ENCODE data around the gene DSCAML1.
"Not testable (repeated sequence)": the region's sequence is repeated elsewhere in the genome, so short reads cannot be mapped to it uniquely, and the experiment has no call there.

DSCAML1 gene

GRCh38 chr11:117817368-117818040 lies 20.5 kb upstream of the DSCAML1 start:
- peak; percentile 79 for DNase-seq (ENCODE audit: low spot score)

DNA sequence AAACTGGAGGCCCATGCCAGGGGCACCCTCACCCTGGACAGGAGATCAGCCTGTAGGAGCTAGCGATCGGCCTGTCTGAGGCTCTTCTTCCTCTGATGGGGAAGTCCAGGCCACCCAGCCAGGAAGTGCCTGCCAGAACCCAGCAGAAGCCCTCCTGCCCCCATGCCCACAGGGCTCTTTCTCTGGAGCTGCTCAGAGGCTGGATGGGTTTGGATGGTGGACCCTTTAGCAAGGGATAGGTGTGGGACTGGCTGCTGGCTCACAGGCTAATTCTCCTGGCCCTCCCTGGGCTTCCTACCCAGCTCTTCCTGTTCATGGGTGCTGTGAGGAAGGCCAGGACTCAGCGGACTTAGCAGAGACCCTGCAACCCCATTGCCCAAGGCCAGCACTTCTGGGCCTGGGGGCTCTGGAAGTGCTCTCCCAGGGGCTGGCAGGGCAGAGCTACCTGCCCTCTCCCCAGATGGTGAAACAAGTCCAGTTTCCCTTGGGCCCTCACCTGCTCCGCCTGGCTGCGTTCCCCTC lies 19.9 kb upstream of the DSCAML1 start:
- no peak for DNase-seq (ENCODE audit: low spot score)

GRCh38 chr11:117816151-117816741 lies 19.2 kb upstream of the DSCAML1 start:
- peak; percentile 62 for DNase-seq (ENCODE audit: low spot score)

GRCh38 chr11:117815262-117815803 lies 18.3 kb upstream of the DSCAML1 start:
- no peak for DNase-seq (ENCODE audit: low spot score)

- DNase-seq (ENCODE audit: low spot score) = no peak
Measured at GRCh38 chr11:117814766-117815261, 17.8 kb upstream of the DSCAML1 start.

- DNase-seq (ENCODE audit: low spot score) = no peak
Measured at GRCh38 chr11:117814204-117814765, 17.3 kb upstream of the DSCAML1 start.

GRCh38 chr11:117810056-117810451 lies 13.0 kb upstream of the DSCAML1 start:
- DNase-seq (ENCODE audit: low spot score) = not testable (repeated sequence)

DNA sequence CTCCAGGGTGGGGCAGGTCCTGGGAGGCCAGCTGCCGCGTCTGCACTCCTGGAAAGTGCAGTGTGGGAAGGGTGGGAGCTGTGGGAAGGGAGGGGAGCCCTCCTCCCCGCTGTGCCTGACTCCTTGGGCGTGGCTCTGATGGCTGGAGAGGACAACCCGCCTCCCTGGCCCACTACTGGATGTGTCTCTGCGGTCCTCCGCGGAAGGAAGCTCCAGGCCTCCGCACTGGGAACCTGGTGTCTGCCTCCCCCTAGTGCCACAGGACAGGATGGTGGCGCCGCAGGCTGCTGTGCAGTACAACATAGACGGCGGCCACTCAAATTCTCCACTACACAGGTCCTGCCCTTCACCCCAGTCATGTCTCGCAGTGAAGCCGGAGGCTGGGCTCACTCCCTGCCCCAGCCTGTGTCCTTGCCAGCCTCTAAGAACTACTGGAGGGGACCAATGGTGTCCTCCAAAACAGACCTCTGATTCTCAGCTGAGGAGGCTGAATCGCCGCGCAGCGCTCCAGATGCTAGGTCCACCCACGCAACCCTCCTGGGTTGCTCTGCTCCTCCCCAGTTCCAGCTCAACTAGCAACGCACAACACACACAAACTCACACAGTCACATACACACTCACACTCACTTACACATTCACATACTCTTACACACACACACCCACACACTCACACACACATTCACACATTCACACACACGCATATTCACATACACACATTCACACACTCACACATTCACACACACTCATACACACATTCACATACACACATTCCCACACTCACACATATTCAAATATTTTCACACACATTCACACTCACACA lies 12.4 kb upstream of the DSCAML1 start:
- DNase-seq (ENCODE audit: low spot score) = peak; percentile 81

DNA sequence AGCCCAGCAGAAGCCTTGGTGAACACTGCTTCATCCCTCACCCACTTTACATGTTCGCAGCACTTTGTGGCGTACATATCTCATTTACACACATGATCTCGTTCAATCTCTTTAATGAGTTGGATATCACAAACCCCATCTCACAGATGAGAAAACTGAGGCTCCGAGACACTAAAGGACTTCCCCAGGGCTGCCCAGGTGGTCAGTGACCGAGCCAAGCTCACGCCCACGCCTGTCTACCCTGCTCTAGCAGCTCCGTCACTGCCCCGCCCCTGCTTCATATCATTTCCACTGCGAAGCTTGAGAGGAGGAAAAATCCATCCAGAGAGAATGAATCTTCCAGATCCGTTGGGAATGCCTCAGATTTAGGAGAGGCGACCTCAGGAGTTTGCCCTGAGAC lies 11.8 kb upstream of the DSCAML1 start:
- DNase-seq (ENCODE audit: low spot score) = no peak

DNA sequence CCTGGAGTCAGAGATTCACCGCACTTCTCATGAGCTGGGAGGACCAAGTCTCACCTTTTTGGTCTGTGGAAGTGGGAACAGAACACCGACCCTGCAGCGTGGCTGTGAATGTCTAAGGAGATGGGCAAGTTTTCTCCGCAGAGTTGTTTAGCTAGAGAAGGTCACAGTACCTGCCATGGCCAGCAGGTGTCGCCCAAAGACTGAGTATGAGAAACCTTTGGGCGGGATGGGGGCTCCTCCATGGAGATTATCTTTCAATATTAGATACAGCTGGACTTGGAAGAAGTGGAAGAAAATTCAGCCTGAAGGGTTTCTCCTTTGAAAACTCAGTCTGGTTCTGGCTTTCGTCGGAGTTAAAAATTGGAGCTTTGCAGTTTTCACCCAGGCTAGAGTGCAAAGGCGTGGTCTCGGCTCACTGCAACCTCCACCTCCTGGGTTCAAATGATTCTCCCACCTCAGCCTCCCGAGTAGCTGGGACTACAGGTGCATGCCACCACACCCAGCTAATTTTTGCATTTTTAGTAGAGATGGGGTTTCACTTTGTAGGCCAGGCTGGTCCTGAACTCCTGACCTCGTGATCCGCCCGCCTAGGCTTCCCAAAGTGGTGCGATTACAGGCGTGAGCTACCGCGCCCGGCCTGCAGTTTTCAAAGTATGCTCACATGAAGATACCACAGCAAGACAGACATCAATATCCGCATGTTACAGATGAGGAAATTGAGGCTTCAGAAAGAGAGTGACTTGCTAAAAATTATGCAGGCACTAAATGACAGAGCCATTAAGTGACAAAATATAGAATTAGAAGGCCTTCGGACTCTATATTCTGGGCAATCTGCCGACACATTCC lies 10.7 kb upstream of the DSCAML1 start:
- peak; percentile 78 for DNase-seq (ENCODE audit: low spot score)

- no peak for DNase-seq (ENCODE audit: low spot score)
Measured at GRCh38 chr11:117806846-117807245, 9.8 kb upstream of the DSCAML1 start.

GRCh38 chr11:117805045-117805444 lies 8.0 kb upstream of the DSCAML1 start:
- peak; percentile 27 for DNase-seq (ENCODE audit: low spot score)

DNA sequence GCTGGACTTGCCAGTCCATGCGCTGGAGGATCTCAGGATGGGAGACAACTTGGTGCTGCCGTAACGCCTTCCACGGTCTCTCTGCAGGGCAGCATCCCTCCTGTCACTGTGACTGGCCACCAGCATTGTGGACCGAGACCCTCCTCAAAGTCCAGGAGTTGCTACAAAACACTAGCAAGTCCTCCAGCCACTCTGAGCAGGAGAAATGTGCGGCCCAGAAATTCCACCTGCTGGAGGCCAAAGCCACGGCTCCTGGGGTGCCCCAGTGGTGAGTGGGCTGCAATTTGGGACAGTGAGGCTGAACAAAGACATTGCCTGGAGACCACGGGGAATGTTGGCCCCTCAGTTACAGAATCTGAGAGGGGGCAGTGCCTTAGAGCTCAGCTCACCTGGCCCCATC lies 6.9 kb upstream of the DSCAML1 start:
- no peak for DNase-seq (ENCODE audit: low spot score)

DNA sequence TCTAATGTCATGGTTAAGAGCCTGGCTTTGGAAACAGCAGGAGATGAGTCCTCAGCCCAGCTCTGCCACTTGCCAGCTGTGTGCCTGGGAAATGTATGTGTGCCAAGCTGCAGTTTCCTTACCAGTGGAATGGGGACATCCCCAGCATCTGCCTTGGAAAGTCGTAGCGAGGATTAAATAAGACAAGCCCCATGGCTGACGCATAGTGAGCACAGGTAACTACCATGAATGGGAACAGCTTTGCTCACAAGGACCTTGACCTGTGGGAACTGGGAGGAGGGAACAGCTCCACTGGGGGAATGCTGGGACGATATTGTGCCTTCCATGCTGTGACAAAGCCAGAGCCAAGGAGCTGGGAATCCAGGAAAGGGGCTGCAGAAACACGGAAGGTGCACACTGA lies 2.6 kb upstream of the DSCAML1 start:
- DNase-seq (ENCODE audit: low spot score) = no peak

DNA sequence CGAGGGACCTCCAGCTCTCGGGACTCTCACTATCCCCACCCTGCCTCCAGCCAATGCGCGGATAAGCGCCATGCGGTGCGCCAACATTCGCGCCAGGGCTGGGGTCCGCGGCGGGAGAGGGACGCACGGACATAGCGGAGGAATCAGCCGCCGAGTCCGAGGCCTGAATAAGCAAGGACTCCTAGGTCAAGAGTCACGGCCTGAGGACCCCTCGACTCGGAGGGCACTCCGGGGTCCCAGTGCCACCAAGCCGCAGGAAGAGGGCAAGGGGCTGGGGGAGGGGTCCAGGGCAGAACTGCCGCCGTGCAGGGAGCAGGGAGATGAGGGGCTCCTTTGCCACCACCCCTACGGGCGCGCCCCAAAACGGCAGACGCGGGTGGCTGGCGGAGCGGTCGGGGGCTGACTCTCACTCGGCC lies 552 bp downstream of the DSCAML1 start:
- no peak for DNase-seq (ENCODE audit: low spot score)

DNA sequence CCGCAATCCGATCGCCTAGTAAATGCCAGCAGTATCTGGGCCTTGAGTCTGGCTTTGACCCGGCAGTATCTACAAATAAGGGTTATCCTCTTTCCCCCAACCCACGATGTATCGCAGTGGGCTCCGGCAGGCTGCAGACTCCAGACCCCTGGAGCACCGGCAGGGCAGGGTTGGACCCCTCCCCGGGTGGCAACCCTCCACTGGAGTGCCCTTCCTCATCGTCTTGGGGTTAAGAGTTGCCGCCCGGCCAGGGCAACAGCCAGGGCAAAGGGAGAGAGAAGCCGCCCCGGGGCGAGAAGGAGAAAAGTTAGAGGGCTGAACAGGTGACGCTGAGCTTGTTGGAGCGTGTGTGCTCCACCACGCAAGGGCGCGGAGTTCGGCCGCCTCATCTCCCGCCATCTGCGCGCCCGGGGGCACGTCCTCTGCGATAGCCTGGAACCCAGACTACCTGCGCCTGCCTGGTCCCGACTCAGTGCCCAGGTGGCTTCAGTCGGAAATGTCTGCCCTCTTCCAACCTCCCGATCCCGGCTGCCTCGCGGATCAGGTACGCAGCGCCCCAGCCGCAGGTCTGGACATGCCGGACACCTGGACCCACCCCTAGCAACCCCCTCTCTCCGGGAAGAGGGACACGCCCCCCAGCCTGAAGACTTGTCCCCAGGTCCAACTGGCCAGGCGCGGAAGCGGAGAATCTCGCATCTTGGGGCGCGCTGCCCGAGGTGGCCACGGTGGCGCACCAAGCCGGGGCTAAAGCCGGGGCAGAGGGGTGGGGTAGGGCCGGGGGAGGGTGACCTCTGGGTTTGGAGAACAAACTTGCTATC lies 1.2 kb downstream of the DSCAML1 start:
- DNase-seq (ENCODE audit: low spot score) = no peak

DNA sequence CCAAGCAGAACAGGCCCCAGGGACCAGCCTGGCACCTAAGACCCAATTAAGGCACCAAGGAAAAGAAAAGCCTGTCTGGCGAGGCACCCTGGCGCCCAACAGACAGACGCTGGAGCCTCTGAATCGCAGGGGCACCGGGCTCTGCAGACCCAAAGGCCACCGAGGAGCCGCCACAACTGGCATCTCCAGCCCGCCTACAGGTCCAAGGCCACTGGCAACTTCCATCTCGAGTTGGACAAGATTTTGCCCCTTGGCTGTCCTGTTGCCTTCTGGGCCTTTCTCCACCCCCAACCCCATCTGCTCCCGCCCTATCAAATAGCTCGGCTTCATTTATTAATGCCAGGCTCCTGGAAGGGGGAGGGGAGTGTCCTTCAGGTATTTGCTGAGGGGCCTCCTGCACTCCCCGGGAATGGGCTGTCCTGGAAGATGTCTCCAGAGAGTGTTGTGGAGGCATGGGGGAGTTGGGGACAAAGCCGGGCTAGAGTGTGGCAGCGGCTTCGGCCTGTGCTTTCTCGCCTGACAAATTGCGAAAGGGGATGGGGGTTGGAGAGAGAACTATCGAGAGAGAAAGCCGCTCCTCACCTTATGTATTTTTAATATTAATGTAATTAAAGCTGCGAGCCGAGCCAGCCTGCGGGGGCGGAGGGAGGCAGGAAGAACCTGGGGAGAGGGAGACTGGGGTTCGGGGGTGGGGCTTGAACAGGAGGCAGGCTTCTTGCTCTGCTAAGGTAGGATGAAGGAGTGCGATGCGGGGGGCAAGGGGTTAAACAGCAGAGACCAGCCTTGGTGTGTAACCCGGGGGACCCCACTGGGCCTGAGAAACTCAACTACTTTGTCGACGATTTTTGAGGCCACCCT lies 2.0 kb downstream of the DSCAML1 start:
- DNase-seq (ENCODE audit: low spot score) = no peak

DNA sequence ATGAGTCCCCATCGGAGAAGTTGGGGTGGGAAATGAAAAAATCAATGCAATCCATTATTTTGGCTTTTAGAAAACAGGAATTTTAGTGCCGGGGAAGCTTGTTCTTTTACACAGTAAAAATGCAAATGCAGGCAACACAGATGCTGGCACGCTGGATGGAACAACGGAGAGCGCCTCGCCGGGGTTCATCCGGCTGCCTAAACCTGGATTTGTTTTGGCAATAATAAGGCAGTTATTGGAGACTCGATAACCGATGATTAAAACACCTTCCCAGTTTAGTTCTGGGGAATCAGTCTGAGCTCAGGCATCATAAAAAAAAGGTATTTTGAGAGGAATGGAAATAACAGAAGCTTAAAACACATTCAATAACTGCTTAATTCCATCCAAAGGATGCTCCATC lies 2.9 kb downstream of the DSCAML1 start:
- DNase-seq (ENCODE audit: low spot score) = no peak

DNA sequence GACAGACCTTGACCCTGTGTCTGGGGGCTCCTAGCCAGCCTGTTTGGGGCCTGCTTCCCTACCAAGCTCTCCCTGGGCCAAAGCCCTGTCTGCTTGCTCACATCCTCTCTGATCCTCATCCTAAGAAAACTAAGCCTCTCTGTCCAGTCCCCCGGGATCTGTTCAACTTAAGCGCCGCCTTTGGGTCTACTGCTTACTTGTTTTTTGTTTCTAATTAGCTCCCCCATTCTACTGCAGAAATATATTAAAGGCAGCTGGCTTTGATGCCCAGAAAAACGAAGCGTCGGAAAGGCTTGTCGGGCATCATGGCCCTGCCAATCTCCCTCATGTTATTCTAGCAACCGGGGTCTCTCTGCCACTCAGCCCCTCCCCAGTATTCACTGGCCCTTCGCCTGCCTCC lies 3.4 kb downstream of the DSCAML1 start:
- DNase-seq (ENCODE audit: low spot score) = no peak

All from AG08395 (cell line).